Measurements from ENCODE around the gene UAP1.

DNA sequence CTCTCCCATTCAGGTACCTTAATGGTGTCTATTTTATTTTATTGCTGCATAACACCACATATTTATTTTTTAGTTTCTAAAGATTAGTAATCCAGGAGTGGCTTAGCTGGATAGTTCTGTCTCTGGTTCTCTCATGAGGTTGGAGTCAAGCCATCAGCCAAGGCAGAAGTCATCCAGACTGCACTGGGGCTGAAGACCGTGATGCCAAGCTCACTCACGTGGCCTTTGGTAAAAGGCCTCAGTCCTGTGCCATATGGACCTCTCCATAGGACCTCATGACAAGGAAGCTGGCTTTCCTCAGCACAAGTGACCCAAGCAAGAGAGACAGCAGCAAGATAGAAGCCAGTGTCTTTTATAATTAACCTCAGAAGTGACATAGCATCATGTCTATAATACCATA is 47.8 kb downstream of the UAP1 start:
- no peak for TF ChIP-seq CTCF (IDR thresholded peaks at IDR 0.05; ENCODE audit: low read depth, low read length, poor library complexity, severe bottlenecking)
- TF ChIP-seq EZH2phosphoT487 (IDR thresholded peaks at IDR 0.05; ENCODE audit: borderline replicate concordance, low read length), result no peak
